ENCODE measurements around the gene AZIN2. TPM values are rescaled to one million over a fixed set of nuclear protein-coding genes. Genes with fewer than 3 reads are reported as not detected.

AZIN2 gene
- total and polyA plus RNA-seq, 2 of the 13 experiments (the other 11 are each of a cell fraction or from before 2014, with no cell fraction given): 1.7 to 3.5 TPM

DNA sequence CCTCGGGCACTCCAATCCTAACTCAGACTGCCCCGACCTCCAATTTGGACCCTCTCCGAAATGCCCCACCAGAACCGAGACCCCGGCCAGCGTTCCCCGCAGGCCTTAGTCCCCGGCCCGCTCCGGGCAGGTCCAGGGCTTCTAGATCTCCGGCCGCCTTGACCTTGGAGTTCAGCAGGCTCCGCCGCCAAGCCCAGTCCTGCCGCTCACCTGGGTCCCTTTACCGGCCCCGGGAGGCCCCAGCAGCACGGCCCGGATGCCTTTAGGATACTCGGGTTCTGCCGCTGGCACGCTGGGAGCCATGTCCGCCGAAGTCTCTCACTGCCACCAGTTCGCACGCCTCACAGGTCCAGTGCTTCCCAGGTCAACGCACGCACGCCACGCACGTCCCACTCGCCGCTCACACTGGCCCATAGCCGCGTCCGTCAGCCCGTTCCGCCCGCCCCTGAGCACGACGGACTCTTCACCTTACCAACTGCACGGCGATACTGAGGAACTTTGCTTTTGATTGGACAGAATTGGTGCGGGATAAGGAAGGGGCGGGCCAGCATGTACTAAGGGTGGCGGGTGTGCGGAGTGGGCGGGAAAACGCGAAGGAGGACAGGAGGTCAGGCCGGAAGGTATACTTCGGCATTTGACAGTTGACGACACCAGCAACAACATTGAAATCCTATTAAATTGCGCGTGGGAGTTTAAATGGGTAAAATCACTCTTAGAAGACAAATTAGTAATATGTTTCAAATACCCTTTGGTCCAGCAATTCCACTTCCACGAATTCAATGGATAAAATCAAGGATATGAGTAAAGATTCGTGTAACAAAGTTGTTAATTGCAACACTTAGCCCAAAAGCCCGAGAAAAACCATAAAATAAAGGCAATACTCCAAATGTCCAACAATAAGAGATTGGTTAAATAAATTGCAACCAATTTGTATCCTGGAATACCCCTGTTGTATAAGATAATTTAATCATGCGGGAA is 44.1 kb upstream of the AZIN2 start, which contains the start of gene AK2 (continued):
- TF ChIP-seq, protein P1, sequence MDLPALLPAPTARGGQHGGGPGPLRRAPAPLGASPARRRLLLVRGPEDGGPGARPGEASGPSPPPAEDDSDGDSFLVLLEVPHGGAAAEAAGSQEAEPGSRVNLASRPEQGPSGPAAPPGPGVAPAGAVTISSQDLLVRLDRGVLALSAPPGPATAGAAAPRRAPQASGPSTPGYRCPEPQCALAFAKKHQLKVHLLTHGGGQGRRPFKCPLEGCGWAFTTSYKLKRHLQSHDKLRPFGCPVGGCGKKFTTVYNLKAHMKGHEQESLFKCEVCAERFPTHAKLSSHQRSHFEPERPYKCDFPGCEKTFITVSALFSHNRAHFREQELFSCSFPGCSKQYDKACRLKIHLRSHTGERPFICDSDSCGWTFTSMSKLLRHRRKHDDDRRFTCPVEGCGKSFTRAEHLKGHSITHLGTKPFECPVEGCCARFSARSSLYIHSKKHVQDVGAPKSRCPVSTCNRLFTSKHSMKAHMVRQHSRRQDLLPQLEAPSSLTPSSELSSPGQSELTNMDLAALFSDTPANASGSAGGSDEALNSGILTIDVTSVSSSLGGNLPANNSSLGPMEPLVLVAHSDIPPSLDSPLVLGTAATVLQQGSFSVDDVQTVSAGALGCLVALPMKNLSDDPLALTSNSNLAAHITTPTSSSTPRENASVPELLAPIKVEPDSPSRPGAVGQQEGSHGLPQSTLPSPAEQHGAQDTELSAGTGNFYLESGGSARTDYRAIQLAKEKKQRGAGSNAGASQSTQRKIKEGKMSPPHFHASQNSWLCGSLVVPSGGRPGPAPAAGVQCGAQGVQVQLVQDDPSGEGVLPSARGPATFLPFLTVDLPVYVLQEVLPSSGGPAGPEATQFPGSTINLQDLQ (CRISPR knock-in tag; IDR thresholded peaks at IDR 0.05): peak; percentile 60; the same call in 1 of the 2 replicates
- TF ChIP-seq ZNF816 (CRISPR knock-in tag; IDR thresholded peaks at IDR 0.05; ENCODE audit: borderline replicate concordance) (peak; percentile 96), ZNF572 (CRISPR knock-in tag; IDR thresholded peaks at IDR 0.05) (no peak), FOXM1 (CRISPR knock-in tag; IDR thresholded peaks at IDR 0.05) (no peak), ZNF121 (CRISPR knock-in tag; IDR thresholded peaks at IDR 0.05) (no peak), RELA (CRISPR knock-in tag; IDR thresholded peaks at IDR 0.05) (no peak), MIER3 (CRISPR knock-in tag; IDR thresholded peaks at IDR 0.05; ENCODE audit: borderline replicate concordance) (peak; percentile 68; the same call in 1 of the 2 replicates), AKAP8 (CRISPR knock-in tag; IDR thresholded peaks at IDR 0.05) (peak; percentile 73; the same call in 1 of the 2 replicates), MAF1 (CRISPR knock-in tag; IDR thresholded peaks at IDR 0.05; ENCODE audit: borderline replicate concordance) (no peak), ZNF274 (CRISPR knock-in tag; IDR thresholded peaks at IDR 0.05) (peak; percentile 91), TAF15 (IDR thresholded peaks at IDR 0.05; ENCODE audit: low read depth, low read length, poor library complexity, severe bottlenecking) (no peak), BHLHE40 (IDR thresholded peaks at IDR 0.05; ENCODE audit: low read length) (peak; percentile 46; the same call in 1 of the 2 replicates)
- TF ChIP-seq, protein P2, sequence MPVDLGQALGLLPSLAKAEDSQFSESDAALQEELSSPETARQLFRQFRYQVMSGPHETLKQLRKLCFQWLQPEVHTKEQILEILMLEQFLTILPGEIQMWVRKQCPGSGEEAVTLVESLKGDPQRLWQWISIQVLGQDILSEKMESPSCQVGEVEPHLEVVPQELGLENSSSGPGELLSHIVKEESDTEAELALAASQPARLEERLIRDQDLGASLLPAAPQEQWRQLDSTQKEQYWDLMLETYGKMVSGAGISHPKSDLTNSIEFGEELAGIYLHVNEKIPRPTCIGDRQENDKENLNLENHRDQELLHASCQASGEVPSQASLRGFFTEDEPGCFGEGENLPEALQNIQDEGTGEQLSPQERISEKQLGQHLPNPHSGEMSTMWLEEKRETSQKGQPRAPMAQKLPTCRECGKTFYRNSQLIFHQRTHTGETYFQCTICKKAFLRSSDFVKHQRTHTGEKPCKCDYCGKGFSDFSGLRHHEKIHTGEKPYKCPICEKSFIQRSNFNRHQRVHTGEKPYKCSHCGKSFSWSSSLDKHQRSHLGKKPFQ (CRISPR knock-in tag; IDR thresholded peaks at IDR 0.05; ENCODE audit: insufficient replicate concordance): peak; percentile 92
- TF ChIP-seq, protein P3, sequence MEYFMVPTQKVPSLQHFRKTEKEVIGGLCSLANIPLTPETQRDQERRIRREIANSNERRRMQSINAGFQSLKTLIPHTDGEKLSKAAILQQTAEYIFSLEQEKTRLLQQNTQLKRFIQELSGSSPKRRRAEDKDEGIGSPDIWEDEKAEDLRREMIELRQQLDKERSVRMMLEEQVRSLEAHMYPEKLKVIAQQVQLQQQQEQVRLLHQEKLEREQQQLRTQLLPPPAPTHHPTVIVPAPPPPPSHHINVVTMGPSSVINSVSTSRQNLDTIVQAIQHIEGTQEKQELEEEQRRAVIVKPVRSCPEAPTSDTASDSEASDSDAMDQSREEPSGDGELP (IDR thresholded peaks at IDR 0.05; ENCODE audit: borderline replicate concordance, low read depth): peak; percentile 18; the same call in 1 of the 2 replicates
- TF ChIP-seq, protein P4, sequence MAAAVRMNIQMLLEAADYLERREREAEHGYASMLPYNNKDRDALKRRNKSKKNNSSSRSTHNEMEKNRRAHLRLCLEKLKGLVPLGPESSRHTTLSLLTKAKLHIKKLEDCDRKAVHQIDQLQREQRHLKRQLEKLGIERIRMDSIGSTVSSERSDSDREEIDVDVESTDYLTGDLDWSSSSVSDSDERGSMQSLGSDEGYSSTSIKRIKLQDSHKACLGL (CRISPR knock-in tag; IDR thresholded peaks at IDR 0.05): peak; percentile 97
- TF ChIP-seq, protein P5, sequence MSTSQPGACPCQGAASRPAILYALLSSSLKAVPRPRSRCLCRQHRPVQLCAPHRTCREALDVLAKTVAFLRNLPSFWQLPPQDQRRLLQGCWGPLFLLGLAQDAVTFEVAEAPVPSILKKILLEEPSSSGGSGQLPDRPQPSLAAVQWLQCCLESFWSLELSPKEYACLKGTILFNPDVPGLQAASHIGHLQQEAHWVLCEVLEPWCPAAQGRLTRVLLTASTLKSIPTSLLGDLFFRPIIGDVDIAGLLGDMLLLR (CRISPR knock-in tag; IDR thresholded peaks at IDR 0.05): peak; percentile 98
- TF ChIP-seq, protein P6, sequence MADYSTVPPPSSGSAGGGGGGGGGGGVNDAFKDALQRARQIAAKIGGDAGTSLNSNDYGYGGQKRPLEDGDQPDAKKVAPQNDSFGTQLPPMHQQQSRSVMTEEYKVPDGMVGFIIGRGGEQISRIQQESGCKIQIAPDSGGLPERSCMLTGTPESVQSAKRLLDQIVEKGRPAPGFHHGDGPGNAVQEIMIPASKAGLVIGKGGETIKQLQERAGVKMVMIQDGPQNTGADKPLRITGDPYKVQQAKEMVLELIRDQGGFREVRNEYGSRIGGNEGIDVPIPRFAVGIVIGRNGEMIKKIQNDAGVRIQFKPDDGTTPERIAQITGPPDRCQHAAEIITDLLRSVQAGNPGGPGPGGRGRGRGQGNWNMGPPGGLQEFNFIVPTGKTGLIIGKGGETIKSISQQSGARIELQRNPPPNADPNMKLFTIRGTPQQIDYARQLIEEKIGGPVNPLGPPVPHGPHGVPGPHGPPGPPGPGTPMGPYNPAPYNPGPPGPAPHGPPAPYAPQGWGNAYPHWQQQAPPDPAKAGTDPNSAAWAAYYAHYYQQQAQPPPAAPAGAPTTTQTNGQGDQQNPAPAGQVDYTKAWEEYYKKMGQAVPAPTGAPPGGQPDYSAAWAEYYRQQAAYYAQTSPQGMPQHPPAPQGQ (CRISPR knock-in tag; IDR thresholded peaks at IDR 0.05; ENCODE audit: borderline replicate concordance): no peak
- TF ChIP-seq, protein P7, sequence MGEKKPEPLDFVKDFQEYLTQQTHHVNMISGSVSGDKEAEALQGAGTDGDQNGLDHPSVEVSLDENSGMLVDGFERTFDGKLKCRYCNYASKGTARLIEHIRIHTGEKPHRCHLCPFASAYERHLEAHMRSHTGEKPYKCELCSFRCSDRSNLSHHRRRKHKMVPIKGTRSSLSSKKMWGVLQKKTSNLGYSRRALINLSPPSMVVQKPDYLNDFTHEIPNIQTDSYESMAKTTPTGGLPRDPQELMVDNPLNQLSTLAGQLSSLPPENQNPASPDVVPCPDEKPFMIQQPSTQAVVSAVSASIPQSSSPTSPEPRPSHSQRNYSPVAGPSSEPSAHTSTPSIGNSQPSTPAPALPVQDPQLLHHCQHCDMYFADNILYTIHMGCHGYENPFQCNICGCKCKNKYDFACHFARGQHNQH (CRISPR knock-in tag; IDR thresholded peaks at IDR 0.05): peak; percentile 71

Data from HepG2 (cell line).